Liver (tissue), 9 donors: ENCODE results near the gene POLDIP3. TPM values are rescaled to one million over a fixed set of nuclear protein-coding genes. Genes with fewer than 3 reads are reported as not detected.

Experiments
- DNase-seq: peaks from one replicate; pipeline ENCODE4 v3.0.0-alpha.2; 2017; ENCODE audit warnings: low spot score
- H3K27ac ChIP-seq, 2 donors: one replicate each; pipeline ENCODE4 v1.7.0; 2013; ENCODE audit warnings: inconsistent platforms in 2 of 2, low read length in 2 of 2, control low read depth in 1 of 2, low read depth in 1 of 2, mild to moderate bottlenecking in 1 of 2
- H3K27me3 ChIP-seq, 4 donors: one replicate each; pipeline versions ENCODE4 v1.6.1 to v1.7.0; 2013; ENCODE audit warnings: low read length in 3 of 4, inconsistent platforms in 1 of 4, mild to moderate bottlenecking in 1 of 4, moderate library complexity in 1 of 4; ENCODE audit not compliant: control insufficient read depth in 4 of 4, insufficient read depth in 4 of 4
- H3K36me3 ChIP-seq, 4 donors: one replicate each; pipeline versions ENCODE4 v1.6.1 to v1.7.0; 2013; ENCODE audit warnings: low read length in 3 of 4, mild to moderate bottlenecking in 3 of 4, low read depth in 1 of 4, moderate library complexity in 1 of 4; ENCODE audit not compliant: control insufficient read depth in 4 of 4, insufficient read depth in 3 of 4
- H3K4me1 ChIP-seq, 4 donors: one replicate each; pipeline versions ENCODE4 v1.6.1 to v1.7.0; 2013; ENCODE audit warnings: low read length in 3 of 4, mild to moderate bottlenecking in 3 of 4, moderate library complexity in 1 of 4; ENCODE audit not compliant: control insufficient read depth in 4 of 4, insufficient read depth in 4 of 4
- H3K4me3 ChIP-seq, 3 donors: one replicate each; pipeline versions ENCODE4 v1.6.1 to v1.7.0; 2013; ENCODE audit warnings: low read length in 3 of 3, control low read depth in 1 of 3, low read depth in 1 of 3, mild to moderate bottlenecking in 1 of 3
- H3K9ac ChIP-seq, 2 donors: one replicate each; pipeline ENCODE4 v1.7.0; 2013; ENCODE audit warnings: low read length in 2 of 2, mild to moderate bottlenecking in 2 of 2, moderate library complexity in 2 of 2, control low read depth in 1 of 2, low read depth in 1 of 2
- H3K9me3 ChIP-seq, 4 donors: one replicate each; pipeline versions ENCODE4 v1.6.1 to v1.7.0; 2013; ENCODE audit warnings: low read length in 3 of 4; ENCODE audit not compliant: control insufficient read depth in 4 of 4
- ATF3 ChIP-seq: IDR thresholded peaks from 2 replicates; pipeline ENCODE4 v1.6.1; 2016; ENCODE audit warnings: antibody characterized with exemption
- CTCF ChIP-seq: fragments of 150-350 bp; IDR thresholded peaks from 2 replicates; pipeline ENCODE4 v1.5.1; 2017; ENCODE audit warnings: improper control_type of control experiment, low read depth, low read length; ENCODE audit not compliant: missing input control
- EGR1 ChIP-seq, 2 donors: IDR thresholded peaks; 2 replicates each; pipeline ENCODE4 v1.6.1; 2016 to 2018; ENCODE audit warnings: antibody characterized with exemption in 2 of 2, low read depth in 2 of 2
- FOXA1 ChIP-seq: IDR thresholded peaks from 2 replicates; pipeline ENCODE4 v1.6.1; 2016; ENCODE audit warnings: antibody characterized with exemption
- FOXA2 ChIP-seq: IDR thresholded peaks from 2 replicates; pipeline ENCODE4 v1.6.1; 2016; ENCODE audit warnings: antibody characterized with exemption
- GABPA ChIP-seq, 2 donors: IDR thresholded peaks in 1 of 2; conservative IDR thresholded peaks in 1 of 2; 2 replicates each; pipeline ENCODE4 v1.6.1; 2016; ENCODE audit warnings: antibody characterized with exemption in 2 of 2, mild to moderate bottlenecking in 1 of 2, moderate library complexity in 1 of 2
- HNF4A ChIP-seq, 2 donors: conservative IDR thresholded peaks; 2 replicates each; pipeline ENCODE4 v1.6.1; 2016; ENCODE audit warnings: antibody characterized with exemption in 2 of 2, mild to moderate bottlenecking in 2 of 2
- HNF4G ChIP-seq: IDR thresholded peaks from 2 replicates; pipeline ENCODE4 v1.6.1; 2016; ENCODE audit warnings: antibody characterized with exemption
- JUND ChIP-seq, 2 donors: IDR thresholded peaks; 2 replicates each; pipeline ENCODE4 v1.6.1; 2016; ENCODE audit warnings: antibody characterized with exemption in 2 of 2
- MAX ChIP-seq: IDR thresholded peaks from 2 replicates; pipeline ENCODE4 v1.6.1; 2016; ENCODE audit warnings: antibody characterized with exemption
- NR2F2 ChIP-seq: IDR thresholded peaks from 2 replicates; pipeline ENCODE4 v1.6.1; 2016; ENCODE audit warnings: antibody characterized with exemption
- RAD21 ChIP-seq, 2 donors: IDR thresholded peaks; 2 replicates each; pipeline ENCODE4 v1.6.1; 2016; ENCODE audit warnings: antibody characterized with exemption in 2 of 2, mild to moderate bottlenecking in 2 of 2
- REST ChIP-seq: IDR thresholded peaks from 2 replicates; pipeline ENCODE4 v1.6.1; 2016; ENCODE audit warnings: antibody characterized with exemption, mild to moderate bottlenecking
- RXRA ChIP-seq, 2 donors: IDR thresholded peaks; 2 replicates each; pipeline ENCODE4 v1.6.1; 2017 to 2018; ENCODE audit warnings: antibody characterized with exemption in 2 of 2, mild to moderate bottlenecking in 1 of 2
- SP1 ChIP-seq: IDR thresholded peaks from 2 replicates; pipeline ENCODE4 v1.6.1; 2018; ENCODE audit warnings: antibody characterized with exemption, mild to moderate bottlenecking
- TAF1 ChIP-seq: conservative IDR thresholded peaks from 2 replicates; pipeline ENCODE4 v1.6.1; 2016; ENCODE audit warnings: antibody characterized with exemption, mild to moderate bottlenecking
- YY1 ChIP-seq: IDR thresholded peaks from 2 replicates; pipeline ENCODE4 v1.6.1; 2016; ENCODE audit warnings: antibody characterized with exemption, mild to moderate bottlenecking
- ZBTB33 ChIP-seq: IDR thresholded peaks from 2 replicates; pipeline ENCODE4 v1.6.1; 2016; ENCODE audit warnings: antibody characterized with exemption
- WGBS: extraction: QIAGEN DNeasy Blood & Tissue Kit; methylation state at CpG from one replicate; pipeline ENCODE4 v1.1.7; 2013; 5-methylcytosine and 5-hydroxymethylcytosine counted together
- polyA plus RNA-seq, 2 donors: library from polyadenylated mRNA; stranded (reverse) in 1 of 2; unstranded in 1 of 2; fragments of 200-250 nt in 1 of 2; fragments of >200 nt in 1 of 2; fragmentation: Nextera tagmentation in 1 of 2; extraction: Ambion mirVana in 1 of 2; gene quantifications; one replicate each; pipeline versions ENCODE4 v1.2.1 to v1.2.3, GENCODE V29; 2013 to 2015
- total RNA-seq, 2 donors: library from RNA; depleted of rRNA; stranded (reverse); fragments of >200 nt; gene quantifications; one replicate each; pipeline ENCODE4 v1.2.3, GENCODE V29; 2014
- donor health status: healthy.
- donor health status: healthy.
- donor health status: healthy.
- donor health status: healthy.
- donor health status: healthy.

POLDIP3 gene
- total and polyA plus RNA-seq, 4 donors = 14.6 to 22.5 (median 18.0) TPM

- Histone ChIP-seq H3K9ac (peak overlapping the region in 1 of 2 donors; percentile 16), H3K27me3 (no peaks in the 10 kb centered on the region), H3K27ac (no peak overlapping the region), H3K4me3 (no peak overlapping the region), H3K4me1 (peaks cover 0 to 6% (median 1%) of the 10 kb centered on the region in 4 donors), H3K36me3 (no peaks in the 10 kb centered on the region), H3K9me3 (no peaks in the 10 kb centered on the region)
- TF ChIP-seq CTCF (no peak), YY1 (no peak), TAF1 (no peak), SP1 (no peak), JUND (IDR thresholded peaks at IDR 0.05) (no peak), FOXA2 (no peak), RAD21 (IDR thresholded peaks at IDR 0.05) (no peak), ZBTB33 (no peak), HNF4G (no peak)
- WGBS = 82% methylated on average over 2 of the region's 2 CpGs
- no peak for DNase-seq
Measured at GRCh38 chr22:42562684-42563083, 52.0 kb downstream of the POLDIP3 start.

- TF ChIP-seq NR2F2 = peak; percentile 71
- TF ChIP-seq SP1 = no peak
- TF ChIP-seq RXRA (IDR thresholded peaks at IDR 0.05) = no peak
- no peak for TF ChIP-seq FOXA2
- Histone ChIP-seq H3K27ac (no peak overlapping the region), H3K4me1 (peaks cover 0 to 6% (median 1%) of the 10 kb centered on the region in 4 donors)
Measured at GRCh38 chr22:42562279-42562678, 52.4 kb downstream of the POLDIP3 start.

GRCh38 chr22:42561856-42562255, 52.8 kb downstream of the POLDIP3 start:
- Histone ChIP-seq H3K36me3 (no peaks in the 10 kb centered on the region), H3K9me3 (no peaks in the 10 kb centered on the region), H3K27me3 (no peaks in the 10 kb centered on the region), H3K4me1 (peaks cover 0 to 6% (median 1%) of the 10 kb centered on the region in 4 donors), H3K9ac (no peak overlapping the region), H3K27ac (no peak overlapping the region), H3K4me3 (no peak overlapping the region)
- WGBS = 61% methylated on average over 5 of the region's 5 CpGs
- no peak for DNase-seq
- TF ChIP-seq ATF3 (no peak), FOXA2 (no peak), SP1 (no peak), YY1 (no peak), CTCF (no peak), GABPA (IDR thresholded peaks at IDR 0.05 in 1 of 2, conservative IDR thresholded peaks at IDR 0.05 in 1 of 2) (no peak), EGR1 (IDR thresholded peaks at IDR 0.05; ENCODE audit: low read depth in 2 of 2) (no peak), HNF4G (no peak), REST (no peak), TAF1 (no peak), HNF4A (conservative IDR thresholded peaks at IDR 0.05) (no peak), RXRA (IDR thresholded peaks at IDR 0.05) (no peak), RAD21 (IDR thresholded peaks at IDR 0.05) (no peak), JUND (IDR thresholded peaks at IDR 0.05) (no peak), MAX (no peak), FOXA1 (no peak)

More at GRCh38 chr22:42562279-42562678, 52.4 kb downstream of the POLDIP3 start:
- DNase-seq = no peak
- 59% methylated on average over 8 of the region's 8 CpGs for WGBS
- H3K36me3 ChIP-seq = no peaks in the 10 kb centered on the region
- H3K9me3 ChIP-seq = no peaks in the 10 kb centered on the region
- H3K4me3 ChIP-seq = no peak overlapping the region
- peak overlapping the region in 1 of 2 donors; percentile 16 for H3K9ac ChIP-seq
- no peaks in the 10 kb centered on the region for H3K27me3 ChIP-seq
